ENCODE measurements around the gene ANXA2R.
A peak's percentile ranks its signal among the peaks of the same experiment; 100 is the strongest.
"Not testable (repeated sequence)": the region's sequence is repeated elsewhere in the genome, so short reads cannot be mapped to it uniquely, and the experiment has no call there.

Gene ANXA2R

GRCh38 chr5:43060020-43060419 is 19.9 kb upstream of the ANXA2R start:
- not testable (repeated sequence) for DNase-seq

- not testable (repeated sequence) for DNase-seq
These were observed 15.0 kb upstream of the ANXA2R start for GRCh38 chr5:43055098-43055497.

- no peak for DNase-seq
These were observed 11.6 kb upstream of the ANXA2R start for GRCh38 chr5:43051684-43052083.

GRCh38 chr5:43050384-43050783 is 10.3 kb upstream of the ANXA2R start:
- no peak for DNase-seq

GRCh38 chr5:43049236-43049635 is 9.1 kb upstream of the ANXA2R start:
- DNase-seq = no peak

- DNase-seq = no peak
These were observed 6.4 kb upstream of the ANXA2R start for GRCh38 chr5:43046474-43046873.

GRCh38 chr5:43045236-43045635 is 5.1 kb upstream of the ANXA2R start:
- DNase-seq = no peak

- no peak for DNase-seq
These were observed 4.2 kb upstream of the ANXA2R start for GRCh38 chr5:43044181-43044914.

- no peak for DNase-seq
These were observed 3.3 kb upstream of the ANXA2R start for GRCh38 chr5:43043400-43043756.

GRCh38 chr5:43042626-43043399 is 2.7 kb upstream of the ANXA2R start:
- DNase-seq = peak; percentile 65 to 76

- DNase-seq = peak; percentile 72 to 78
These were observed 2.1 kb upstream of the ANXA2R start for GRCh38 chr5:43042176-43042625.

- peak; percentile 57 to 62 for DNase-seq
These were observed 1.6 kb upstream of the ANXA2R start for GRCh38 chr5:43041669-43042175.

- DNase-seq = peak in 1 of 2 experiments; percentile 38
These were observed 1.1 kb upstream of the ANXA2R start for GRCh38 chr5:43041110-43041668.

- peak; percentile 72 to 76 for DNase-seq
These were observed 440 bp downstream of the ANXA2R start for GRCh38 chr5:43039471-43040286.

GRCh38 chr5:43039152-43039470 is 1.0 kb downstream of the ANXA2R start:
- DNase-seq = no peak

GRCh38 chr5:43038496-43038989 is 1.6 kb downstream of the ANXA2R start:
- peak in 1 of 2 experiments; percentile 34 for DNase-seq

- no peak for DNase-seq
These were observed 2.3 kb downstream of the ANXA2R start for GRCh38 chr5:43037636-43038495.

GRCh38 chr5:43036856-43037635 is 3.1 kb downstream of the ANXA2R start:
- no peak for DNase-seq

GRCh38 chr5:43036409-43036808 is 3.7 kb downstream of the ANXA2R start:
- no peak for DNase-seq

GRCh38 chr5:43034591-43034968 is 5.5 kb downstream of the ANXA2R start:
- no peak for DNase-seq

All from activated CD4-positive, alpha-beta T cell treated with anti-CD3 and anti-CD28 coated beads, Interleukin-2, amount 50 U/mL, for 48 hours (primary cell).